ENCODE data around the gene CDADC1. TPM values are rescaled to one million over a fixed set of nuclear protein-coding genes. Genes with fewer than 3 reads are reported as not detected.

The CDADC1 gene
- total and polyA plus RNA-seq, 10 of the 15 experiments (the other 5 are each of a cell fraction or from before 2014, with no cell fraction given): 2.6 to 7.3 (median 5.2) TPM

DNA sequence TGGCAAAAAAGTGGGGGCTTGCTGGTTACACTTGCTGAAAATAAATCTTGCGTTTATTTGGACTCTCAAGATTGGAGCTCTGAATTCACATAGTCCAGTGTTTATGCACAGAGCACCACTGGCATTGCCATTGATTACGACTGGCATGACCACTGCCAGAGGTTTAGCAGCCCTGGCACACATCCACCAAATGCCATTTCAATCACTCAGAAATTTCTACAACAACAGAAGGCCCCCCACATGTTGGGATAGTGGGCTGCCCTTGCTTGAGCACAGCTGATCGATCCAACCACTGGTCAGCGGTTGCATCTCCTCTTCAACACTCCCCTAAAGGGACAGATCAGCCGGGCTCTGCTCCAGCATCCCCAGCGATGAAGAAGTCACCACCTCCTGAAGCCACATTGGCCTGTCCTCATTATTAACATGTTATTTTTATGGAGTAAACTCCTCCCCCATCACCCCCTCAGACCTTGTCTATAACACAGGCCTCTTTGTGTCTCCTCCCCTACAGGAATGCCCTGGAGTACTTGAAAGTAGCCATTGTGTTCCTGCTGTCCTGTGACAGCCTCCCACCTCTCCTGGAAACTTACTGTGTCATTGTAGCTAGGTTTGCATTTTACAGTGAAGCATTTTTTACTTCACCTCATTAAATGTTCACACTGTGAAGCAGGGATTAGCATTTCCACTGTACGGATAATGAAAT lies 51.3 kb downstream of the CDADC1 start:
- Histone ChIP-seq H3K79me2 (ENCODE audit: control insufficient read depth, insufficient read depth, low read length) (no peaks in the 10 kb centered on the region), H3K4me1 (ENCODE audit: control insufficient read depth, insufficient read depth, low read length) (peaks cover 3% of the 10 kb centered on the region; the same call in 1 of the 2 replicates), H3K9ac (ENCODE audit: control insufficient read depth, insufficient read depth, low read length) (no peak overlapping the region), H3K36me3 (ENCODE audit: control insufficient read depth in 2 of 2, insufficient read depth in 2 of 2, low read length in 1 of 2) (no peaks in the 10 kb centered on the region), H3K27me3 (replicated peaks in 1 of 2; ENCODE audit: control insufficient read depth in 2 of 2, insufficient read depth in 2 of 2, low read length in 1 of 2) (no peaks in the 10 kb centered on the region), H3K4me3 (no peak overlapping the region), H3K27ac (ENCODE audit: control insufficient read depth, insufficient read depth) (no peak overlapping the region), H3K4me2 (ENCODE audit: control insufficient read depth, insufficient read depth) (no peak overlapping the region), H2AFZ (ENCODE audit: control insufficient read depth, low read depth, low read length) (no peak overlapping the region), H3K9me3 (replicated peaks; ENCODE audit: control insufficient read depth, insufficient read depth, low read length) (no peaks in the 10 kb centered on the region), H4K20me1 (ENCODE audit: control insufficient read depth, insufficient read depth) (no peaks in the 10 kb centered on the region)
- no peak for ATAC-seq
- in situ Hi-C loops (cut with MboI): no loop called here
- RAD21 ChIA-PET (ENCODE audit: unreplicated experiment): interaction anchor here (2.5 kb wide), 1 partner anchor 308 kb away, joined by 9 read pairs; no protein-coding TSS in a partner anchor
- POLR2A ChIA-PET: no interaction called here
- SMC1A ChIA-PET (ENCODE audit: uncharacterized antibody, unreplicated experiment): interaction anchor here (3.6 kb wide), 1 partner anchor 309 kb away, joined by 22 read pairs; no protein-coding TSS in a partner anchor
- no peak for FAIRE-seq
- DNase-seq (ENCODE audit: low read depth, low spot score): no peak
- 82% methylated on average over 7 of the region's 7 CpGs for WGBS (ENCODE audit: insufficient coverage, insufficient replicate concordance, low lambda C conversion rate, missing lambda C conversion rate)
- CTCF ChIA-PET: interaction anchor here (3.9 kb wide), 1 partner anchor 309 kb away, joined by 42 read pairs; no protein-coding TSS in a partner anchor
- TF ChIP-seq TCF3 (IDR thresholded peaks at IDR 0.05; ENCODE audit: borderline replicate concordance, insufficient read depth, low read depth, low read length) (no peak), IKZF2 (IDR thresholded peaks at IDR 0.05) (no peak), ASH2L (IDR thresholded peaks at IDR 0.05; ENCODE audit: borderline replicate concordance, low read depth) (no peak), FOXM1 (IDR thresholded peaks at IDR 0.05; ENCODE audit: low read depth, low read length) (no peak)
- no TSS peak for BruUV-seq (replicated peaks)
- intact Hi-C loops (cut with micrococcal nuclease; ENCODE audit: unreplicated experiment): no loop called here

DNA sequence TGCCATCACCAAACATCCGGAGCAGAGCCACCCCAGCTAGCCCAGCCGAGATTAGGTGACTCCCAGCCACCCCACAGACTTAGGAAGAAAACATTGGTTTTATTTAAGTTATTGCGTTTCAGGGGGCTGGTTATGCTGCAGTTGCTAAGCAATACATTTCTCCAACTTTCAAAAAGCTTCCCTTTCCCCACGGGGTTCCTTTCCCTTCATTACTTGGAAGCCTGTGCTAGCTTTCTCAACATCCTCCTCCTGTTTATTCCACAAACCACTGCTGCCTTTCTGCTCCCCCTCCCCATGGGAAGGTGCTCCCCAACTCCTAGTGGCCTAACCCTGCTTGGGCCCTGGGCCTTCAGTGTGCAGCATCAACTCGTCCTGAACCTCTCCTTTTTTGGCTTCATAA lies 52.6 kb downstream of the CDADC1 start:
- in situ Hi-C loops (cut with MboI): loop anchor here (5.0 kb wide), 1 partner anchor 307 kb away; no protein-coding TSS in a partner anchor
- Histone ChIP-seq H3K4me3 (no peak overlapping the region), H3K4me1 (ENCODE audit: control insufficient read depth, insufficient read depth, low read length) (peaks cover 3% of the 10 kb centered on the region; the same call in 1 of the 2 replicates), H3K9ac (ENCODE audit: control insufficient read depth, insufficient read depth, low read length) (no peak overlapping the region), H3K27me3 (replicated peaks in 1 of 2; ENCODE audit: control insufficient read depth in 2 of 2, insufficient read depth in 2 of 2, low read length in 1 of 2) (no peaks in the 10 kb centered on the region), H3K36me3 (ENCODE audit: control insufficient read depth in 2 of 2, insufficient read depth in 2 of 2, low read length in 1 of 2) (no peaks in the 10 kb centered on the region), H3K79me2 (ENCODE audit: control insufficient read depth, insufficient read depth, low read length) (no peaks in the 10 kb centered on the region), H3K9me3 (replicated peaks; ENCODE audit: control insufficient read depth, insufficient read depth, low read length) (no peaks in the 10 kb centered on the region), H2AFZ (ENCODE audit: control insufficient read depth, low read depth, low read length) (no peak overlapping the region), H3K27ac (ENCODE audit: control insufficient read depth, insufficient read depth) (no peak overlapping the region), H4K20me1 (ENCODE audit: control insufficient read depth, insufficient read depth) (no peaks in the 10 kb centered on the region), H3K4me2 (ENCODE audit: control insufficient read depth, insufficient read depth) (no peak overlapping the region)
- ChIA-PET CTCF (interaction anchor here (0.7 to 3.9 kb wide), 8 partner anchors 11 to 490 kb away, joined by 3 to 42 read pairs (median 3); no protein-coding TSS in a partner anchor), POLR2A (no interaction called here), RAD21 (ENCODE audit: unreplicated experiment) (interaction anchor here (2.5 kb wide), 1 partner anchor 307 kb away, joined by 9 read pairs; no protein-coding TSS in a partner anchor), SMC1A (ENCODE audit: uncharacterized antibody, unreplicated experiment) (interaction anchor here (0.8 to 3.6 kb wide), 5 partner anchors 9 to 307 kb away, joined by 4 to 22 read pairs (median 7); no protein-coding TSS in a partner anchor)
- no peak for ATAC-seq
- TF ChIP-seq, protein P1, sequence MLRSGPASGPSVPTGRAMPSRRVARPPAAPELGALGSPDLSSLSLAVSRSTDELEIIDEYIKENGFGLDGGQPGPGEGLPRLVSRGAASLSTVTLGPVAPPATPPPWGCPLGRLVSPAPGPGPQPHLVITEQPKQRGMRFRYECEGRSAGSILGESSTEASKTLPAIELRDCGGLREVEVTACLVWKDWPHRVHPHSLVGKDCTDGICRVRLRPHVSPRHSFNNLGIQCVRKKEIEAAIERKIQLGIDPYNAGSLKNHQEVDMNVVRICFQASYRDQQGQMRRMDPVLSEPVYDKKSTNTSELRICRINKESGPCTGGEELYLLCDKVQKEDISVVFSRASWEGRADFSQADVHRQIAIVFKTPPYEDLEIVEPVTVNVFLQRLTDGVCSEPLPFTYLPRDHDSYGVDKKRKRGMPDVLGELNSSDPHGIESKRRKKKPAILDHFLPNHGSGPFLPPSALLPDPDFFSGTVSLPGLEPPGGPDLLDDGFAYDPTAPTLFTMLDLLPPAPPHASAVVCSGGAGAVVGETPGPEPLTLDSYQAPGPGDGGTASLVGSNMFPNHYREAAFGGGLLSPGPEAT (IDR thresholded peaks at IDR 0.05; ENCODE audit: low read depth): no peak
- TF ChIP-seq FOXK2 (IDR thresholded peaks at IDR 0.05) (no peak), NBN (IDR thresholded peaks at IDR 0.05) (no peak), NR2C2 (IDR thresholded peaks at IDR 0.05; ENCODE audit: borderline replicate concordance, control insufficient read depth, insufficient read length, low read depth) (no peak), RBBP5 (conservative IDR thresholded peaks at IDR 0.05) (no peak), MXI1 (IDR thresholded peaks at IDR 0.05; ENCODE audit: low read depth, low read length) (no peak), SMAD5 (IDR thresholded peaks at IDR 0.05; ENCODE audit: low read depth) (no peak), ESRRA (IDR thresholded peaks at IDR 0.05; ENCODE audit: low read length) (no peak), SIN3A (IDR thresholded peaks at IDR 0.05; ENCODE audit: low read depth, low read length) (no peak), CBX3 (IDR thresholded peaks at IDR 0.05; ENCODE audit: borderline replicate concordance, low read depth) (no peak), RFX5 (IDR thresholded peaks at IDR 0.05; ENCODE audit: low read depth, low read length) (no peak), BACH1 (IDR thresholded peaks at IDR 0.05; ENCODE audit: borderline replicate concordance) (no peak)
- WGBS (ENCODE audit: insufficient coverage, insufficient replicate concordance, low lambda C conversion rate, missing lambda C conversion rate): 28% methylated on average over 5 of the region's 5 CpGs
- intact Hi-C loops (cut with micrococcal nuclease; ENCODE audit: unreplicated experiment): loop anchor here (2.0 to 10.0 kb wide), 3 partner anchors 122 to 549 kb away; partner anchors contain the start of gene PHF11
- FAIRE-seq: no peak
- DNase-seq (ENCODE audit: low read depth, low spot score): no peak
- BruUV-seq (replicated peaks): no TSS peak

Measured in GM12878 (cell line).